GM19468 (cell line): Measurements from ENCODE around the gene WARS2.

Source experiments
- ATAC-seq: cut with Tn5 transposase; IDR thresholded peaks from one replicate; pipeline ENCODE4 v1.9.1; 2021; ENCODE audit warnings: mild to moderate bottlenecking, moderate library complexity, moderate number of reproducible peaks; ENCODE audit not compliant: unreplicated experiment; ENCODE audit errors: extremely low read depth

WARS2 gene

DNA sequence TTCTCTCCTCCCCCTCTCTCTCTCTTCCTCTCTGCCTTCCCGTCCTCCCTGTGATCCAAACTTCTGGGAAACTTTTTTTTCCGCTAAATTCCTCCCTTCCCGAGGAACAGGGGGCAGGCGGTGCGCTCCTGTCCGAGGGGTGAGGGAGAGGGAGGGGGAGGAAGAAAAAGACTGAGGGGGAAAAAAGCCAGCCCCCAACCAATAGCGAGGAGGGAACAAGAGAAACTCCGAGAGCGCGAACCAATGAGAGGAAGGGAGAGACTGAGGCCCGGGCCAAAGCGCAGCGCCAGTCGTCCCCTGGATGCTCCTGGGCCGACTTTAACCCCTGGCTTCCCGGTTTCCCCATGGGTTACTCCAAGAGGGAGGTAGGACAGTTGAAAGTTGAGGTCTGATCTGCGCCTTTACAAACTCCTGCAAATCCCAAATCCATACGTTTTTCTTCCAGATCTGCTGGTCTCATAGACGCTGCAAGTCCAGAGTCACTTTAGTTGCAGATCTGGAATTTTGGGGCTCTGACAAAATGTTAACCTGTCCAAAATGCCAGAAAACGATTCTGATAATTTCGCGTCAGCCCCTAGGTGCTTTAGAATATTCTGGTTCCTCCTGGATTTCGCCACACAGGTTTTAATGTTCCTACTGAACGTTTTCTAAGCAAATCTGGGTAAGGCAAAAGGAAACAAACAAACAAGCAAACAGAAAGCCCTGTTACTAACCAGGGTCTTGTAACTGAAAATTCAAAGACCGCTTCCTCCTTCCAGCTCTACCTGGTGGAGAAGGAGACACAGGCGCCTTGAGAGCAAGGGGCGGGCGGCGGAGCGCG is 152.1 kb downstream of the WARS2 start, which contains the start of gene TBX15:
TBX15 (minus strand) TSS at position 158 of the 820 bp plus-strand sequence. CDS start 548 bp downstream, outside the sequence.
- ATAC-seq: no peak

DNA sequence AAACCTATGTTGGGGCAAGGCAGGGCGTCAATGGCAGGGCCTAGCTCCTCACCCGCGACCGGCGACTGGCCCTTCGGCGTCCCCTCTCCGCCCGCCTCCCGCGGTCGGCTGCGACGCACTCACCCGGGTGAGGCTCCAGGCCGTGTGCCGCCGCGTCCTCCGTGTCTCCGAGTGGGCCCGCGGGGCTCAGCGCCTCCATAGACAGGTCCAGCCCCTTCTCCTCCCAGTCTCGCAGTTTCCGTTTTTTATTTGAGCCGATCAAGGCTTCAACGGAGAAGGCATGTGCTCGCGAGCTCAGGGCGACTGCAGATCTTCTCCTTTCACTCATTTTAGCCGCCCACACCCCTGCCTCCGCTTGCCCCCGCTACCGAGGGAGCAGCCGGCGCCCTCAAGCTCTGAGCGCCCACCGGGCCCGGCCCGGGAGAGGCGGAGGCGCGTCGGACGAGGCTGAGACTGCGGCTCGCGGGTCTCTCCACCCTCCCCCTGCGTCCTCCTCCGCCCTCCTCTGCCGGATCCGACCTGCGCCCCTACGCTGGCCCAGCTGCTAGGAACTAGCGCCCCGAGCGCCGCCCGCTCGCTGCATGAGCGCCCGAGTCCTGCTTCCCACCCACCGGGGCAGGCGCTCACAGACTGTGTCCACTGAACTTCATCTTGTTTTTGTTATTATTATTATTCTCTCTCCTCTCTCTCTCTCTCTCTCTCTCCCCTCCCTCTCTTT is 152.8 kb downstream of the WARS2 start:
- ATAC-seq: no peak

DNA sequence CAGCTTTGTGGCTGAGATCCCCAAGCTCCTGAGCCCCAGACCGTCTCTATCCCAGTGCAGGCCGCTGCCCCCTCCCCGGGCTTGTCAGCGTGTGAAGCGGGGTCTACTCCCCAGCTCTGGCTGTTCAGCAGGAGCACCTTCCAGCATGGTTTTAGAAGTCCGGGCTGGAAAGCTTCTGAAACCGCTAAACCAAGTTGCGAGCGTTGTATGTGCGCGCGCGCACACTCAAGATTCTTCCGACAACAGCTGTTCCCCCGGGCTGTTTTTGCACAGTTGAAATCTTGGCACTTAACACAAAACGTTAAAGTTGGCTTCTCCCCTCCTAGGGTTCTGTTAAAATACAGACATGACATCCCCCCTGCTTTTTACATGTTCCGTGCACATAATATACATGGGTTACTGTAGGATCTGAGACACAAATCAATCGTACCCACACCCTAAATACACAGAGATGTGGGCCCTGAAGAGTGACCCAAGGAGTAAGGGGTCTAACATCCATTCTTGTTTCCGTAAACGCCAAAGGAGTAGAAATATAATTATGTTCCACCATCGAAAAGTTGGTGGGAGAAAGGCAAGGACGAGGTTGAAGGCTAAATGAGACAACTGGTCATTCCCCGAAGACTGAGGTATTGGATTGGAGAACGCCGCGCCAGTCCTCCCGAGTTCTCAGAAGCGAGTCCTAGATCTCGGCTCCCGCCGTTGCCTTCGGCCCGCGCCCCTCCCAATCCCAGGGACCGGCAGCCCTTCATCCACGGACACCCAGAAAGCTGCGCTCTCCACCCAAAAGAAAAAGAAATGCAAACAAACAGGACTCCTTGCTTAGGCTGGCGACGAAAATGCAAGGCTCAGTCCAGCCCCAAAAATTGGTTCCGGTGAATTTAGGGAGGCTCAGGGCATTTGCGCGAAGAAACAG is 153.6 kb downstream of the WARS2 start:
- ATAC-seq: no peak

DNA sequence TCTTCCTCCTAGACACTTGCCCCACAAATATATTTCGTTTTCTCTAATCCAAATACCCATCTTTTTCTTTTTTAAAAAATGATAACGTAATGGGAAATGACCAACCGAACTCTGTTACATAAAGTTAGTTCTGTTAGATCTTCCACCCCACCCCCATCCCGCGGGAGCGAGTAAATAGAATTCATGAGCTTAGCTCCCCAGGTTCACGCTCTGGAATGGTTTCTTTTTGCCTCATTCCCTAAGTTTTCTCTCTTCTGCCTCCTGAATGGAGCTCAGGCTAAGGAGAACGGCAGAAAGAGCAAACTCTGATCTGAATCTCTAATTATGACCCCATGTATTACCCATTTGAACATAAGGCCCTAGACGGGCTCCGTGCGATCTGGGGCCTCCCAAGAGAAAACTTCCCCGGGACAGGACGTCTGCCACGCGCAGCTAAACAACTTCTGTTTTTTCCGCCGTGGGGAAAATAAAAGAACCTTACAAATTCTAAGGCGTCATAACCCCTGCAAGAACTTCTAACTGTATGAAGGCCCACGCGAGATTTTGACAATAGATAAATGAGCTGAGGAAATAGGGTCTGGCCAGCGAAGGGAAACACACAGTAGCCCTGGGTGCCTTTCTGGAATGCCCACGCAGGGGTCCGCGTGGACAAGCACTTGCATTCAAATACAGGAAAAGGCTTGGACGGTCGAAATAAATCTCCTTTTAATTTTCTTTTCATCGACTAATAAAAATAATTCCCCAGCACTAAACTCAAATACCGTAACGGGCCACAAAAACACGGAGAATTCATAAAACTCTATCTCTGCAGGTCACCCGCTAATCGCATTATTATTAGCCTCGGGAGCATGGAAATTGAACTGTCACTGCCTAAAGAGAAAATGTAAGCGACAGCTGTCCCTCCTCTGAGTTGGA is 154.6 kb downstream of the WARS2 start:
- ATAC-seq: no peak

DNA sequence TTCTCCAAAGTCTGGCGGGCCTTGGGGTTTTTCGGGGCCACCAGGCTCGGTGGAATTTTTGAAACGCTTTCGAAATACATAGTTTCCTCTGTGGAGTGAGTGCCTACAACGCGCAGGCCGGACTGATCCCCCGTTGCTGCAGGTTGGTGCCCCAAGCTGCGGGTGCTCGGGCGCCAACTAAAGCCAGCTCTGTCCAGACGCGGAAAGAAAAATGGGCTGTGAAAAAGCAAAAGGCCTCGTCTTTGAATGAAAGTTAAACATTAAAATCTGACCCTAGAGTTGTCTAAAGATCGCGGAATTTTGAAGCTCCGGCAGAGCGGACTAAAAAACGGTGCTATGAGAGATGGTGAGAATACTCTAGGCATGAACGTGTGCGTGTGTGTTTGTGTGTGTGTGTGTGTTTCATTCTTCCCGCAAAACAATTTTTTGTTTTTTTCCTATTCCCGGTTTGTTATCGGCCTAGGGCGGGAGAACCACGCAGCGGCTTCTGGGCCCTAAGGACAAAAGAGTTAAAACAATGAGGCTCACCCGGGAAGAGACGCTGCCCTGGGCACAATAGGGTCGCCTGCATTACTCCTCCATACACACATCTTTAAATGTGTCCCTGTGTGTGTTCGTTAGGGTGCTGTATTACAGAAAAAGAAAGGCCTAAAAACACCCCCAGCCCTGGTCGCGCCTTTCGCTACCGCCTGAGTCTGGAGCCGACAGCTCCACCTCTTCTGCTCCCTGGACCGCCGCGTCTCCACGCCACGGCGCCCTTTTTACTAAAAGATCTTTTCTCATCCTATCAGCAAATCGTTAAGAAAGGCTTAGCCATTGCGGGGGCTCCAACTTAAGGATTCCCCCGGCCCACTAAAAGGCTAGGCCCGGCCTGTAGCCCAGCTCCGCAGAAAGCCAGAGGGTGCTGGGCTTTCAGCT is 155.5 kb downstream of the WARS2 start:
- no peak for ATAC-seq

DNA sequence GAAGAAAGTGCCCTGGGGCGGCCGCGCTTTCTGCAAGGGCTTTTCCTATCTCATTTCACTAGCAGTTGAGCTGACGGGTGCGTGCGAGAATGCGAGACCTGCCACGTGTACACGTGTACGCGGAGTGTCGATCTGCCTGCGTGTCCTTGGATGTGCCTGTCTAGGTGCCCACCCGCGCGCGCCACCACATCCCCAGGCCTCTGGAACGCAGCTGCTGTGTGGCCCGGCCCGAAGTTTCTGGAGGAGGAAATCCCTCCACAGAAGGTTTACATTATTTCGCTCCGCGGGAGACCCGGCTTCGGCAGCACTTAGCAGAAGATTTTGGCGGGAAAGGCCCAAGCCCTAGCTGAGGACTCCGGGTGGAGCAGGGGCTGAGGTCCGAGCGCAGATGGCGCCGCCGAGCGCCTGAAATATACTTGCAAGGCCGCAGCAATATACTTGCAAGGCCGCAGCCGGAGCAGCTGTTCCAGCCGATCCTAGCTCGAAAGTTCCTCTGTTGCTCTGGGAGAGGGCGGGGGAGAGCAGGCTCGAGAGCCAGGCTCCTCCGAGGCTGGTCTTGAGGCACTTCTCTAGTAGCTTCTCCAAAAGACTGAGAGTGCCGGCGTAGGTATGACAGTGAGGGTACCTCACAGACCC is 156.2 kb downstream of the WARS2 start:
- ATAC-seq: no peak

DNA sequence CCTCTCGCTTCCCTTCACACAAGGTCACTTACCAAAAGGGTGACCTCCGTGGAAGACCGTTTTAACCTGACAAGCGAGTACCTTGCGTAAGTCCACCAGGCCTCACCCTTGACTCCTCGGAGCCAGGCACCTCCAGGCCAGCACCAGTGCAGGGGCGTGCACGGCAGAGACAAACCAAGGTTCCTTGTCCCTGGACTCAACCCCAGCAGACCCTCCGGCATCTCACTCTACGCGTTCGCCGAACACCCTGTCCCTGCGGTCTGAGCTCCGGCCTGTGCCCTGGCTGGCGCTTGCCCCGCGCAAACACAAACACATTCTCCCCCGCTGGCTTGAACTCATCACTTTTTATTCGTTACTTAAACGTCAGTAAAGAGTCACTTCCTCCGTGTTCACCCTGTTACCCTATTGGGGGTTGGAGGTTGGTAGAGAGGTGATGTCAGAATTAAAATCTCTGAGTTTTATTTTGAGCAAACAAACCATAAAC is 156.9 kb downstream of the WARS2 start:
- no peak for ATAC-seq

DNA sequence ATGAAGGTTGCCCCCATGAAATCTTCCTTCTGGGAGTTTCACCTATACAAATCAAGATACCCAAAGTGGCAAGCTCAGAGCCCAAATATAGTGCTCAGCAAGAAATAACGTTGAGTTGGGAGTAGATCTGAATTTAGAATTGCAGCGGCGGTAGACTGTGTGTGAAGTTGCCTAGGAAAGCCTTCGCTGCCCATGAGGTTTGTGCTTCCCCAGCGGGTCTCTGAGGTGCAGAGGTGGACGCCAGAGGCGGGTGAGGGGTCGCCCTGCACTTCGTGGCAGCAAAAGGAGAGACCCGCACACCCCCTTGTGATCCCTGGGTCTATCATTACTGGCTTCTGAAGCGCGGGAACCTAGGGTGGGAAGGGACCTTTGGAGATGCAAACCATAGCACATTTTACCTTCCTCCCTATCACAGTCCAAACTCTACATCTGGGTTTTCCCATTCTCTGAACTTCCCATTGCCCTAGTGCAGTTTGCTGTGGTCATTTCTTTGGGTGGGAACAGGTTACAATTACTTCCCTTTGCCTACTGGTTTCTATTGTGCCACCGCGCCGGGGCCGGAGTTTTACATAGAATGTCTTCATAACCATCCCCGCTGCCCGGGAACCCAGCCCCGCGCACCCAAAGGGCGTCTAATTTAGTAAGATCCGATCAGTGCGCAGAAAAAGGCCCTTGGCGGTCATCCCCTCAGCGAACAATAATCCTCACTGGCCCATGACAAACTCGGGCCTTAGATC is 157.5 kb downstream of the WARS2 start:
- no peak for ATAC-seq

DNA sequence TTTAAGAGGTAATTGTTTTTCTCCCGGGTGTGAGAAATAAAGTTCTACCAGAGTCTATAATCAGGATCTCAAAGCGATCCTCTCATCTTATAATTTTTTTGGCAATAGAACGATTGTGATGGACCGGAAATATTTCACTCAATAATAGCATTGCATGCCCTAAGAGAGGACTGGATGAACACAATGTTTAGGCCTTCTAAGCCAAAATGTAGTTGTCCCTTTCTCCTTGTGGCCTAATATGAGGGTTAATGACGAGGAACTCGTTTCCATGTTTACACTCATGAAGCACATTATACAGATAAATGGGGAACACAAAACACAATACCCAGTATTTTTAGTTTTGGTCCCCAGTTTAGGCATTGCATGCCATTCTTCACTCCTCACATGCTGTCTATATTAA is 158.2 kb downstream of the WARS2 start:
- ATAC-seq: no peak

DNA sequence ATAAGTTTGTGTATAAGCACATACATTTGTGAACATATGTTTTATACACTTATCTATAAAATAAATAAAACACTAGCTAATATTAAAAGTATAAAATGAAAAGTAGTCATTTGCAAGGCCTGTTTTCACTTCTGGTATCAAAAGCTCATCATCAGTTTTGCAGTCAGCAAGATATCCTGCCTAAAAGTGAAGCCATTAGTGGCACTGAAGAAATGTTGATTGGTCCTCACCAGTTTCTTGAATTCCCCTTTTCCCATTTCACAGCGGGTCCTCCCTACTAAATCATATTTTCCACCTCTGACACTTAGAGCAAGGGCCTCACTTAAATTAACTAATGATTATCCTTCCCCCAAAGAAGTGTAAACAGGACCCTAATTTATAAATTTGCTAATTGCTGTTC is 159.0 kb downstream of the WARS2 start:
- ATAC-seq: no peak
